Tibial nerve (tissue), 4 donors: ENCODE results near the gene CYS1. TPM values are rescaled to one million over a fixed set of nuclear protein-coding genes. Genes with fewer than 3 reads are reported as not detected.

Experiments
- DNase-seq, 2 donors: peaks; one replicate each; pipeline ENCODE4 v3.0.0-alpha.2; 2019; ENCODE audit warnings: low spot score in 2 of 2
- H3K27ac ChIP-seq, 4 donors: fragments of 200-600 bp; sonication (generic) in 3 of 4; one replicate each; pipeline ENCODE4 v1.5.1; 2017 to 2019; ENCODE audit warnings: mild to moderate bottlenecking in 1 of 4
- H3K27me3 ChIP-seq, 2 donors: fragments of 200-600 bp; sonication (generic) in 1 of 2; one replicate each; pipeline versions ENCODE4 v1.5.1 to v1.6.0; 2017 to 2019
- H3K36me3 ChIP-seq, 3 donors: fragments of 200-600 bp; sonication (generic); one replicate each; pipeline ENCODE4 v1.5.1; 2018 to 2019
- H3K4me1 ChIP-seq, 4 donors: fragments of 200-600 bp; sonication (generic) in 3 of 4; one replicate each; pipeline ENCODE4 v1.5.1; 2017 to 2019
- H3K4me3 ChIP-seq, 4 donors: fragments of 200-600 bp; sonication (generic) in 3 of 4; one replicate each; pipeline ENCODE4 v1.5.1; 2017 to 2019; ENCODE audit warnings: mild to moderate bottlenecking in 1 of 4, moderate library complexity in 1 of 4
- H3K9me3 ChIP-seq, 4 donors: fragments of 200-600 bp; sonication (generic) in 3 of 4; one replicate each; pipeline ENCODE4 v1.5.1; 2017 to 2019
- EP300 ChIP-seq, 2 donors: sonication (generic); formaldehyde crosslinking; IDR thresholded peaks; one replicate each; pipeline ENCODE4 v1.6.1; 2017; ENCODE audit warnings: antibody characterized with exemption in 2 of 2, mild to moderate bottlenecking in 1 of 2
- POLR2A ChIP-seq, 2 donors: fragments of 450-650 bp; IDR thresholded peaks; one replicate each; pipeline ENCODE4 v1.6.1; 2017; ENCODE audit warnings: antibody characterized with exemption in 2 of 2, mild to moderate bottlenecking in 2 of 2, moderate library complexity in 2 of 2
- WGBS, 2 donors: methylation state at CpG; one replicate each; pipeline ENCODE4 v1.1.5; 2018; 5-methylcytosine and 5-hydroxymethylcytosine counted together
- total RNA-seq, 4 donors: library from RNA; depleted of rRNA; stranded (reverse); fragments of >200 nt; gene quantifications; one replicate each; pipeline ENCODE4 v1.1.0, GENCODE V29; 2016
- TF ChIP-seq, protein P1 (sequence below), 5 experiments: fragments of 200-600 bp in 3 of 5; fragments of 450-650 bp in 2 of 5; sonication (generic) in 3 of 5; IDR thresholded peaks; one replicate each; pipeline ENCODE4 v1.5.1; 2016 to 2019; ENCODE audit warnings: antibody characterized with exemption in 5 of 5, mild to moderate bottlenecking in 3 of 5, moderate library complexity in 2 of 5

Gene CYS1
- total RNA-seq, 4 donors from 2014 or later = 2.7 to 17.5 (median 10.9) TPM

DNA sequence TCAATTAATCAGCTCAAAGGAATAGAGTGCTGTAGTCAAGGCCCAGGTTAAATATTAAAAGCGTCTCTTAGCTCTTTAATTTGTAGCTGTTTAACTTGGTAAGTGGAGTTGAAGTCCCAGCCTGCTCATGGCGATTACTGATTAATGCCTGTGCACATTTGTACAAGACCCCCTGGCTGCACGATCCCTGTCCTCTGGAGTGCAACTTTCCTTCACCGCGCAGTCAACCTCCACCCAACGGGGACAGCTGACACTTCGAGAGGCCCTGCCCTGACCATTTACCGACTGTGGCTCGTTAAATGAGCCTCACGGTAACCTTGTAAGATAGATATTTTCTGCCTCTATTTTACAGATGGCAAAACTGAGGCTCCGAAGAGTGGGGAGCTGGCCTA lies 5.5 kb upstream of the CYS1 start:
- H3K27ac ChIP-seq = no peak overlapping the region
- TF ChIP-seq POLR2A (IDR thresholded peaks at IDR 0.05) = no peak
- no peak for TF ChIP-seq EP300 (IDR thresholded peaks at IDR 0.05)
- TF ChIP-seq, protein P1, sequence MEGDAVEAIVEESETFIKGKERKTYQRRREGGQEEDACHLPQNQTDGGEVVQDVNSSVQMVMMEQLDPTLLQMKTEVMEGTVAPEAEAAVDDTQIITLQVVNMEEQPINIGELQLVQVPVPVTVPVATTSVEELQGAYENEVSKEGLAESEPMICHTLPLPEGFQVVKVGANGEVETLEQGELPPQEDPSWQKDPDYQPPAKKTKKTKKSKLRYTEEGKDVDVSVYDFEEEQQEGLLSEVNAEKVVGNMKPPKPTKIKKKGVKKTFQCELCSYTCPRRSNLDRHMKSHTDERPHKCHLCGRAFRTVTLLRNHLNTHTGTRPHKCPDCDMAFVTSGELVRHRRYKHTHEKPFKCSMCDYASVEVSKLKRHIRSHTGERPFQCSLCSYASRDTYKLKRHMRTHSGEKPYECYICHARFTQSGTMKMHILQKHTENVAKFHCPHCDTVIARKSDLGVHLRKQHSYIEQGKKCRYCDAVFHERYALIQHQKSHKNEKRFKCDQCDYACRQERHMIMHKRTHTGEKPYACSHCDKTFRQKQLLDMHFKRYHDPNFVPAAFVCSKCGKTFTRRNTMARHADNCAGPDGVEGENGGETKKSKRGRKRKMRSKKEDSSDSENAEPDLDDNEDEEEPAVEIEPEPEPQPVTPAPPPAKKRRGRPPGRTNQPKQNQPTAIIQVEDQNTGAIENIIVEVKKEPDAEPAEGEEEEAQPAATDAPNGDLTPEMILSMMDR (IDR thresholded peaks at IDR 0.05) = no peak
- H3K4me3 ChIP-seq = no peak overlapping the region
- peaks cover 0 to 5% (median 2%) of the 10 kb centered on the region in 4 donors for H3K4me1 ChIP-seq
- no peaks in the 10 kb centered on the region for H3K36me3 ChIP-seq
- H3K27me3 ChIP-seq = peaks cover 0 to 35% of the 10 kb centered on the region in 2 donors
- no peaks in the 10 kb centered on the region for H3K9me3 ChIP-seq
- DNase-seq = no peak
- WGBS, 2 donors = 86% methylated on average over 11 of the region's 11 CpGs

DNA sequence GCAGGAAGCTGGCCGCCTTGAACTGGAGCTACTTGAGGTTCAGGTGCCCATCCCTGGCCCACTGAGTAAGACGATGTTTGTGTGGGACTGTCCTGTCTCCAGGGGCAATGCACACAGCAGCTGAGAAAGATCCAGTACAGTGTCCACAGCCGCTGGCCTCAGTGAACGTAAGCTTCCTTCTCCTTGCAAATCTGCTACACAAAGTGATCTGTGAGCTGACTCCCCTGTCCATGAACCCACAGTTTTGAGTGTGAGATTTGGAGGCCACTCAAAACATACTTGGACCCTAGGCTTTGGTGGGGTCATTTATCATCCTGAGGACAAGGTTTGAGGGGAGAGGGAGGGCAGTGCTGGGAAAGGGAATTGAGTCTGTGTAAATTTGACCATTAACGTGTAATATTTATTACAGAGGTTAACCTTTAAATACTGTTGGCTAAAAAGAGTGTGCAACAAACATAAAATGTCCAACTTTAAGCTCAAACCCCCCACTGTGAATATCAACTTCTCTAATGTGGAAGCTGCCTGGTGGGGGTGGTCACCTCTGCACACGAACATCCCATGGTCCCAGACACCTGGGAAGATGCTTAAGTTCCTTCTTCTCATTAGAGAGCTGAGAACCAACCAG lies 4.9 kb upstream of the CYS1 start:
- TF ChIP-seq POLR2A (IDR thresholded peaks at IDR 0.05) (no peak), EP300 (IDR thresholded peaks at IDR 0.05) (no peak)
- TF ChIP-seq, protein P1 (IDR thresholded peaks at IDR 0.05) = no peak
- no peak overlapping the region for H3K27ac ChIP-seq
- no peak overlapping the region for H3K4me3 ChIP-seq
- H3K4me1 ChIP-seq = peaks cover 0 to 10% (median 4%) of the 10 kb centered on the region in 4 donors
- peaks cover 0 to 39% of the 10 kb centered on the region in 2 donors for H3K27me3 ChIP-seq
- no peaks in the 10 kb centered on the region for H3K36me3 ChIP-seq
- 63 to 70% methylated on average over 6 of the region's 6 CpGs for WGBS, 2 donors
- DNase-seq = no peak
- no peaks in the 10 kb centered on the region for H3K9me3 ChIP-seq

DNA sequence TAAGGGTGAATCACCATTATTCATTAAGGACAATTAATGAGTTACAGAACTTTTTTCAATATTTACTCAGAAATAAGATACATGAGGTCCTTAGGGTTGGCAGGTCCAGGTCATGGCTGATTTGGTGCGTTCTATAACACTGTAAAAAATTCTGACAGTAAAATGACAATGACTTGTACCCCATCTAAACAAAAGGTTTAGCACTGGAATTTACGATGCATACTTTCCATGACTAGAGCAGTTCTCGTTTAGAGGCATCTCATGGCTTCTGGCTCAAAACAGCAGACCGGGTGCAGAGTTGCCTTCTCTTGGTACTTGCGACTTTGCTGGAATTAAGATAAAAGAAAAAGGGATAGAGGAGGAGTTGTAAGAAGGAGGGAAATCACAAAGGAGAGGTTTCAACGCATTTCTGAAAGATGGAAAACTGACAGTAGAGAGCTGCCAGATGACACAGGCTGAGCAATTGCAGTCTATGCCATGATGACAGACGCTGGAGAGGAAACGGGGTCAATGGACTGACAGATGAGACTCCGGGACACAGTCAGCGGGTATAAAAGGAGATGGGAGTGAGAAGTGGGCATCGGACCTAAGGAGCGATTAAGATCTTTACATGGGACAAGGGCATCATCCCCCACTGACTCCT lies 4.1 kb upstream of the CYS1 start:
- Histone ChIP-seq H3K9me3 (no peaks in the 10 kb centered on the region), H3K4me3 (no peak overlapping the region), H3K27me3 (peaks cover 0 to 39% of the 10 kb centered on the region in 2 donors), H3K27ac (no peak overlapping the region), H3K36me3 (no peaks in the 10 kb centered on the region), H3K4me1 (peaks cover 0 to 13% (median 4%) of the 10 kb centered on the region in 4 donors)
- no peak for DNase-seq
- WGBS, 2 donors = 68 to 70% methylated on average over 12 of the region's 12 CpGs
- no peak for TF ChIP-seq POLR2A (IDR thresholded peaks at IDR 0.05)
- no peak for TF ChIP-seq EP300 (IDR thresholded peaks at IDR 0.05)
- TF ChIP-seq, protein P1 (IDR thresholded peaks at IDR 0.05) = no peak

DNA sequence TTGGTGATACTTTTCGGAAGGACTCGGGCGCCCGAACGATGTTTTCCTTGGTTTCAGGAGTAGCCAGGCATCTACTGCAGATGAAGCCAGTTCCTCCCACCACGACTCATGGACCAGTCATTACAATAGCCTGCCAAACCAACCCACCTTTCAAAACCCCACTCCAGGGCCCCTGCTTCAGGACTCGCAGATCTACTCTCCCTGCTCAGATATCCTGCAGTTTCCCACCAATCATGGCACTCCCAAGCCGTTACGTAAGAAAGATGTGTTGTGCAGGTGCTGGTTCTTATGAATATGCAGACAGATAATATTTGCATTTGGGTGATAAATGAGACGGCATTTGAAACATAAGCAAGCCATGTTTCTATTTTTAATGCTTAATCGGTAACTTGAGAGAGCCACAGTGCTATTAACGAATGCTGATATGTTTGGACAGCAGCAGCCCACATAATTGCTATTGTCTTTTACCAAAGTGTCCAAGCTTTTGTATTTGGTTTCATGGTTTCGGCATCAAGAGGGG lies 3.5 kb upstream of the CYS1 start:
- no peak overlapping the region for H3K27ac ChIP-seq

More for the DNA sequence above, 3.5 kb upstream of the CYS1 start:
- peaks cover 0 to 19% (median 6%) of the 10 kb centered on the region in 4 donors for H3K4me1 ChIP-seq
- no peaks in the 10 kb centered on the region for H3K9me3 ChIP-seq
- no peak for DNase-seq
- no peak overlapping the region for H3K4me3 ChIP-seq
- 59 to 65% methylated on average over 13 of the region's 13 CpGs for WGBS, 2 donors
- H3K36me3 ChIP-seq = no peaks in the 10 kb centered on the region
- peaks cover 0 to 39% of the 10 kb centered on the region in 2 donors for H3K27me3 ChIP-seq
- TF ChIP-seq EP300 (IDR thresholded peaks at IDR 0.05) = no peak
- TF ChIP-seq, protein P1 (IDR thresholded peaks at IDR 0.05) = no peak
- no peak for TF ChIP-seq POLR2A (IDR thresholded peaks at IDR 0.05)
